ENCODE results near the gene HNRNPA1. TPM values are rescaled to one million over a fixed set of nuclear protein-coding genes. Genes with fewer than 3 reads are reported as not detected.

HNRNPA1 gene
- total RNA-seq, 4 donors from 2014 or later: 298 to 519 (median 435) TPM

GRCh38 chr12:54285150-54286041 is 4.9 kb downstream of the HNRNPA1 start:
- TF ChIP-seq POLR2A (IDR thresholded peaks at IDR 0.05) (no peak), CTCF (IDR thresholded peaks at IDR 0.05) (peak in 3 of 6 experiments; percentile 14 to 26 (median 18))
- Histone ChIP-seq H3K27me3 (no peaks in the 10 kb centered on the region), H3K4me1 (peaks cover 42 to 54% of the 10 kb centered on the region in 2 donors), H3K4me3 (replicated peaks in 1 of 3) (no peak overlapping the region), H3K9me3 (no peaks in the 10 kb centered on the region), H3K27ac (no peak overlapping the region), H3K36me3 (peaks cover 57% of the 10 kb centered on the region in 2 donors)
- intact Hi-C loops (cut with DNase I): no loop called here
- no peak for DNase-seq
- 70 to 72% methylated on average over 5 of the region's 5 CpGs for WGBS, 2 donors

GRCh38 chr12:54286042-54287030 is 5.8 kb downstream of the HNRNPA1 start:
- Histone ChIP-seq H3K27ac (no peak overlapping the region), H3K4me3 (replicated peaks in 1 of 3) (no peak overlapping the region), H3K9me3 (no peaks in the 10 kb centered on the region), H3K36me3 (peaks cover 57% of the 10 kb centered on the region in 2 donors), H3K27me3 (no peaks in the 10 kb centered on the region), H3K4me1 (peaks cover 42 to 53% of the 10 kb centered on the region in 2 donors)
- TF ChIP-seq CTCF (IDR thresholded peaks at IDR 0.05) (no peak), POLR2A (IDR thresholded peaks at IDR 0.05) (no peak)
- intact Hi-C loops (cut with DNase I): no loop called here
- no peak for DNase-seq
- WGBS, 2 donors: 73 to 79% methylated on average over 12 of the region's 12 CpGs

GRCh38 chr12:54287261-54288157 is 7.0 kb downstream of the HNRNPA1 start:
- intact Hi-C loops (cut with DNase I): no loop called here
- H3K4me1 ChIP-seq: peaks cover 30 to 42% of the 10 kb centered on the region in 2 donors
- DNase-seq: no peak
- TF ChIP-seq POLR2A (IDR thresholded peaks at IDR 0.05): no peak
- no peak for TF ChIP-seq CTCF (IDR thresholded peaks at IDR 0.05)
- H3K4me3 ChIP-seq (replicated peaks in 1 of 3): no peak overlapping the region
- no peaks in the 10 kb centered on the region for H3K9me3 ChIP-seq
- peak overlapping the region in 2 of 3 donors; percentile 49 to 64 for H3K27ac ChIP-seq
- no peaks in the 10 kb centered on the region for H3K27me3 ChIP-seq
- H3K36me3 ChIP-seq: peaks cover 46 to 49% of the 10 kb centered on the region in 2 donors
- WGBS, 2 donors: 77 to 79% methylated on average over 8 of the region's 8 CpGs

GRCh38 chr12:54292083-54292930 is 11.8 kb downstream of the HNRNPA1 start:
- H3K9me3 ChIP-seq: no peaks in the 10 kb centered on the region
- H3K4me1 ChIP-seq: peaks cover 11 to 18% of the 10 kb centered on the region in 2 donors
- intact Hi-C loops (cut with DNase I): loop anchor here (5.0 kb wide), 2 partner anchors 35 to 70 kb away; partner anchors contain the start of genes COPZ1 and GPR84
- DNase-seq: no peak
- no peak overlapping the region for H3K4me3 ChIP-seq (replicated peaks in 1 of 3)
- TF ChIP-seq CTCF (IDR thresholded peaks at IDR 0.05) (no peak), POLR2A (IDR thresholded peaks at IDR 0.05) (no peak)
- 93 to 97% methylated on average over 22 to 28 of the region's 30 CpGs for WGBS, 2 donors
- peaks cover 4 to 6% of the 10 kb centered on the region in 2 donors for H3K36me3 ChIP-seq
- no peaks in the 10 kb centered on the region for H3K27me3 ChIP-seq
- H3K27ac ChIP-seq: no peak overlapping the region

Measured in thyroid gland (tissue), 4 donors.